DND-41 (cell line): ENCODE data around the gene TMCO4.

ENCODE experiments used
- CTCF ChIP-seq: IDR thresholded peaks from 2 replicates; pipeline ENCODE4 v1.5.1; 2012; ENCODE audit warnings: borderline replicate concordance, low read length, moderate library complexity, mild to moderate bottlenecking; ENCODE audit not compliant: poor library complexity, severe bottlenecking; ENCODE audit errors: extremely low read depth
- EZH2 ChIP-seq: IDR thresholded peaks from 3 replicates; pipeline ENCODE4 v1.6.1; 2012; ENCODE audit warnings: borderline replicate concordance, low read depth, mild to moderate bottlenecking, moderate library complexity, low read length, inconsistent platforms; ENCODE audit not compliant: severe bottlenecking

GRCh38 chr1:19840228-19840627 lies 40.5 kb upstream of the TMCO4 start:
- TF ChIP-seq CTCF (no peak), EZH2 (no peak)
